ENCODE results near the gene B4GALT5. TPM values are rescaled to one million over a fixed set of nuclear protein-coding genes. Genes with fewer than 3 reads are reported as not detected.

B4GALT5 gene
- polyA plus RNA-seq, 3 donors: 2.4 to 18.3 (median 2.7) TPM

GRCh38 chr20:49663112-49663511, 50.6 kb downstream of the B4GALT5 start:
- intact Hi-C loops (cut with micrococcal nuclease): no loop called here
- no peak for DNase-seq
- Histone ChIP-seq H3K27ac (ENCODE audit: low read depth in 1 of 2, low read length in 2 of 2) (peak overlapping the region in 1 of 2 donors; percentile 50), H3K36me3 (replicated peaks in 1 of 2; ENCODE audit: control insufficient read depth in 1 of 2, insufficient read depth in 2 of 2, low read length in 2 of 2) (peaks cover 0 to 10% of the 10 kb centered on the region in 2 donors), H4K20me1 (ENCODE audit: insufficient read depth, low read length) (peaks cover 96% of the 10 kb centered on the region), H3K4me1 (ENCODE audit: control insufficient read depth in 1 of 2, insufficient read depth in 2 of 2, low read length in 2 of 2) (peaks cover 0 to 2% of the 10 kb centered on the region in 2 donors), H3K79me2 (ENCODE audit: insufficient read depth, low read length) (peaks cover 99% of the 10 kb centered on the region), H3K9me3 (replicated peaks in 1 of 2; ENCODE audit: control insufficient read depth in 1 of 2, insufficient read depth in 1 of 2, low read length in 2 of 2) (no peaks in the 10 kb centered on the region), H3K9ac (ENCODE audit: insufficient read depth, low read length, poor library complexity, severe bottlenecking) (no peak overlapping the region), H3K27me3 (ENCODE audit: control insufficient read depth in 2 of 2, insufficient read depth in 2 of 2, low read length in 2 of 2) (no peaks in the 10 kb centered on the region), H3K4me3 (replicated peaks in 1 of 3; ENCODE audit: low read depth in 2 of 3, low read length in 3 of 3) (no peak overlapping the region), H2AFZ (ENCODE audit: insufficient read depth, low read depth, low read length, poor library complexity, severe bottlenecking) (no peak overlapping the region), H3K4me2 (replicated peaks; ENCODE audit: extremely low read depth, low read length, poor library complexity, severe bottlenecking) (no peak overlapping the region)
- Mint-ChIP-seq H3K27me3 (ENCODE audit: low read depth in 3 of 3) (no peaks in the 10 kb centered on the region), H3K9me3 (no peaks in the 10 kb centered on the region), H3K4me3 (peak overlapping the region in 1 of 2 donors; percentile 28), H3K27ac (no peak overlapping the region), H3K4me1 (peaks cover 27% of the 10 kb centered on the region), H3K36me3 (peaks cover 0 to 6% of the 10 kb centered on the region in 2 donors)
- no peak for TF ChIP-seq CTCF (IDR thresholded peaks at IDR 0.05)

- Mint-ChIP-seq H3K27me3 (ENCODE audit: low read depth in 3 of 3) (no peaks in the 10 kb centered on the region), H3K36me3 (peaks cover 0 to 9% of the 10 kb centered on the region in 2 donors), H3K4me1 (peaks cover 38% of the 10 kb centered on the region), H3K4me3 (no peak overlapping the region), H3K9me3 (no peaks in the 10 kb centered on the region), H3K27ac (peak overlapping the region in 4 of 7 donors; percentile 20 to 73 (median 57))
- Histone ChIP-seq H3K36me3 (replicated peaks in 1 of 2; ENCODE audit: control insufficient read depth in 1 of 2, insufficient read depth in 2 of 2, low read length in 2 of 2) (peaks cover 0 to 10% of the 10 kb centered on the region in 2 donors), H3K9me3 (replicated peaks in 1 of 2; ENCODE audit: control insufficient read depth in 1 of 2, insufficient read depth in 1 of 2, low read length in 2 of 2) (no peaks in the 10 kb centered on the region), H4K20me1 (ENCODE audit: insufficient read depth, low read length) (peaks cover 96% of the 10 kb centered on the region), H3K27me3 (ENCODE audit: control insufficient read depth in 2 of 2, insufficient read depth in 2 of 2, low read length in 2 of 2) (no peaks in the 10 kb centered on the region), H3K79me2 (ENCODE audit: insufficient read depth, low read length) (peaks cover 99% of the 10 kb centered on the region), H3K4me2 (replicated peaks; ENCODE audit: extremely low read depth, low read length, poor library complexity, severe bottlenecking) (no peak overlapping the region), H3K4me1 (ENCODE audit: control insufficient read depth in 1 of 2, insufficient read depth in 2 of 2, low read length in 2 of 2) (no peaks in the 10 kb centered on the region), H3K9ac (ENCODE audit: insufficient read depth, low read length, poor library complexity, severe bottlenecking) (no peak overlapping the region), H3K4me3 (replicated peaks in 1 of 3; ENCODE audit: low read depth in 2 of 3, low read length in 3 of 3) (no peak overlapping the region), H3K27ac (ENCODE audit: low read depth in 1 of 2, low read length in 2 of 2) (peak overlapping the region in 1 of 2 donors; percentile 50), H2AFZ (ENCODE audit: insufficient read depth, low read depth, low read length, poor library complexity, severe bottlenecking) (no peak overlapping the region)
- TF ChIP-seq CTCF (IDR thresholded peaks at IDR 0.05): no peak
- 82% methylated on average over 2 of the region's 8 CpGs for WGBS (ENCODE audit: insufficient coverage)
- intact Hi-C loops (cut with micrococcal nuclease): no loop called here
- DNase-seq: no peak
Measured at GRCh38 chr20:49661560-49662329, 51.9 kb downstream of the B4GALT5 start.

Data from CD14-positive monocyte (primary cell).